ENCODE measurements around the gene RPP40. TPM values are rescaled to one million over a fixed set of nuclear protein-coding genes. Genes with fewer than 3 reads are reported as not detected.

RPP40 gene
- total RNA-seq, 4 donors from 2014 or later, result 5.0 to 14.2 (median 8.5) TPM

DNA sequence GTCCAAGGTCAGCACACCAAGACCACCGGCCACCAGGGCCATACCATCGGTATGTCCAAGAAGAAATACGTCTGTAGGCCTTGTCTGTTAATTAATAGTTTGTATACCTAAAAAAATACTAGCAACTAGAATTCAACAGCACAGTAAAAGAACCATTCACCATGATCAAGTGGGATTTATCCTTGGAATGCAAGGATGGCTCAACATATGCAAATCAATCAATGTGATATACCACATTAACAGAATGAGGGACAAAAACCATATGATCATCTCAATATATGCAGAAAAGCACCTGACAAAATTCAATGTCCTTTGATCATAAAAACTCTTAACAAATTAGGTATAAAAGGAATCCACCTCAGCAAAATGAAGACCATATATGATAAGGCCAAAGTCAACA lies 24.4 kb downstream of the RPP40 start:
- TF ChIP-seq, protein P1, sequence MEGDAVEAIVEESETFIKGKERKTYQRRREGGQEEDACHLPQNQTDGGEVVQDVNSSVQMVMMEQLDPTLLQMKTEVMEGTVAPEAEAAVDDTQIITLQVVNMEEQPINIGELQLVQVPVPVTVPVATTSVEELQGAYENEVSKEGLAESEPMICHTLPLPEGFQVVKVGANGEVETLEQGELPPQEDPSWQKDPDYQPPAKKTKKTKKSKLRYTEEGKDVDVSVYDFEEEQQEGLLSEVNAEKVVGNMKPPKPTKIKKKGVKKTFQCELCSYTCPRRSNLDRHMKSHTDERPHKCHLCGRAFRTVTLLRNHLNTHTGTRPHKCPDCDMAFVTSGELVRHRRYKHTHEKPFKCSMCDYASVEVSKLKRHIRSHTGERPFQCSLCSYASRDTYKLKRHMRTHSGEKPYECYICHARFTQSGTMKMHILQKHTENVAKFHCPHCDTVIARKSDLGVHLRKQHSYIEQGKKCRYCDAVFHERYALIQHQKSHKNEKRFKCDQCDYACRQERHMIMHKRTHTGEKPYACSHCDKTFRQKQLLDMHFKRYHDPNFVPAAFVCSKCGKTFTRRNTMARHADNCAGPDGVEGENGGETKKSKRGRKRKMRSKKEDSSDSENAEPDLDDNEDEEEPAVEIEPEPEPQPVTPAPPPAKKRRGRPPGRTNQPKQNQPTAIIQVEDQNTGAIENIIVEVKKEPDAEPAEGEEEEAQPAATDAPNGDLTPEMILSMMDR (IDR thresholded peaks at IDR 0.05), result no peak
- no peak for TF ChIP-seq POLR2A (IDR thresholded peaks at IDR 0.05)
- intact Hi-C loops (cut with DNase I), result no loop called here
- no peaks in the 10 kb centered on the region for H3K27me3 ChIP-seq
- H3K4me3 ChIP-seq (replicated peaks in 1 of 3), result no peak overlapping the region
- no peaks in the 10 kb centered on the region for H3K4me1 ChIP-seq
- no peak for DNase-seq
- WGBS, 2 donors, result 63 to 66% methylated on average over 3 of the region's 3 CpGs
- no peak overlapping the region for H3K27ac ChIP-seq
- no peaks in the 10 kb centered on the region for H3K9me3 ChIP-seq
- no peaks in the 10 kb centered on the region for H3K36me3 ChIP-seq

DNA sequence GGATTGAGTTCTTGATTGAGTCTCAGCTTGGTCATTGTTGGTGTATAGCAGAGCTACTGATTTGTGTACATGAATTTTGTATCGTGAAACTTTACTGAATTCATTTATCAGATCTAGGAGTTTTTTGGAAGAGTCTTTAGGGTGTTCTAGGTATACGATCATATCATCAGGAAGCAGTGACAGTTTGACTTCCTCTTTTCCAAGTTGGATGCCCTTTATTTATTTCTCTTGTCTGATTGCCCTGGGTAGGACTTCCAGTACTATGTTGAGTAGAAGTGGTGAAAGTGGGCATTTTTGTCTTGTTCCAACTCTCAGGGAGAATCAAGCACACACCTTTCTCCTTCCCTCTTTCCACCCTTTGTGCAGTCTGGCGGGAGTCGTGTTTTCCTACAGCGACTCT lies 26.4 kb downstream of the RPP40 start:
- intact Hi-C loops (cut with DNase I), result no loop called here
- H3K9me3 ChIP-seq, result no peaks in the 10 kb centered on the region
- no peak for DNase-seq
- H3K4me1 ChIP-seq, result no peaks in the 10 kb centered on the region
- H3K27ac ChIP-seq, result no peak overlapping the region
- H3K36me3 ChIP-seq, result no peaks in the 10 kb centered on the region
- TF ChIP-seq, protein P1 (IDR thresholded peaks at IDR 0.05), result no peak
- no peak for TF ChIP-seq POLR2A (IDR thresholded peaks at IDR 0.05)
- H3K27me3 ChIP-seq, result no peaks in the 10 kb centered on the region
- WGBS, 2 donors, result 70 to 76% methylated on average over 5 of the region's 5 CpGs
- no peak overlapping the region for H3K4me3 ChIP-seq (replicated peaks in 1 of 3)

DNA sequence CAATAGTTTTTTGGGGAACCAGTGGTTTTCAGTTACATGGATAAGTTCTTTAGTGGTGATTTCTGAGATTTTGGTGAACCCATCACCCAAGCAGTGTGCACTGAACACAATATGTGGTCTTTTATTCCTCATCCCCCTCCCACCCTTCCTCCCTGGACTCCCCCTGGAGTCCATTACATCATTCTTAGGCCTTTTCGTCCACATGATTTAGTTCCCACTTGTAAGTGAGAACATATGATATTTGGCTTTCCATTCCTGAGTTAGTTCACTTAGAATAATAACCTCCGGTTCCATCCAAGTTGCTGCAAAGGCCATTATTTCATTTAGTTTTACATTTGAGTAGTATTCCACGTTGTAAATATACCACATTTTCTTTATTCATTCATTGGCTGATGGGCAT lies 28.3 kb downstream of the RPP40 start:
- Histone ChIP-seq H3K9me3 (no peaks in the 10 kb centered on the region), H3K36me3 (no peaks in the 10 kb centered on the region), H3K4me1 (no peaks in the 10 kb centered on the region), H3K27me3 (no peaks in the 10 kb centered on the region), H3K4me3 (replicated peaks in 1 of 3) (no peak overlapping the region), H3K27ac (no peak overlapping the region)
- TF ChIP-seq POLR2A (IDR thresholded peaks at IDR 0.05), result no peak
- TF ChIP-seq, protein P1 (IDR thresholded peaks at IDR 0.05), result no peak
- 72 to 79% methylated on average over 3 of the region's 3 CpGs for WGBS, 2 donors
- DNase-seq, result no peak
- intact Hi-C loops (cut with DNase I), result no loop called here

DNA sequence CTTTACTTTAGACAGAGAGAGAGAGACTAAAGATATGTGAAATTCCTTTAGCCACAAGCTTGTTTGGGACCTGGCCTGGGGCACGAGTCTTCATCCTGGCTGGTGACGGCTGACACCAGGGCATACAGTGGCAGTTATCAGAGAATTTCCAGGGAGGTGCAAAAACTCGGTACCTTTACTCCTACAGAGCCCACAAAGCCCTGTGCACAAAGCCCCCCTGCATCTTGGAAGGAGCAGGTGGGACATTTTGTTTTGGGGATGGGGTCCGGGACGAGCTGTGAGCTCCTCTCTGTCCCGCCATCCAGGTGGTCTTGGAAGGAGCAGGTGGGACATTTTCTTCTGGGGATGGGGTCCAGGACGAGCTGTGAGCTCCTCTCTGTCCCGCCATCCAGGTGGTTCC lies 28.9 kb downstream of the RPP40 start:
- DNase-seq, result no peak
- TF ChIP-seq, protein P1 (IDR thresholded peaks at IDR 0.05), result no peak
- no peak for TF ChIP-seq POLR2A (IDR thresholded peaks at IDR 0.05)
- H3K27me3 ChIP-seq, result no peaks in the 10 kb centered on the region
- intact Hi-C loops (cut with DNase I), result no loop called here
- H3K4me1 ChIP-seq, result no peaks in the 10 kb centered on the region
- no peak overlapping the region for H3K4me3 ChIP-seq (replicated peaks in 1 of 3)
- H3K36me3 ChIP-seq, result no peaks in the 10 kb centered on the region
- H3K27ac ChIP-seq, result no peak overlapping the region
- H3K9me3 ChIP-seq, result no peaks in the 10 kb centered on the region
- WGBS, 2 donors, result 78 to 92% methylated on average over 8 of the region's 8 CpGs

DNA sequence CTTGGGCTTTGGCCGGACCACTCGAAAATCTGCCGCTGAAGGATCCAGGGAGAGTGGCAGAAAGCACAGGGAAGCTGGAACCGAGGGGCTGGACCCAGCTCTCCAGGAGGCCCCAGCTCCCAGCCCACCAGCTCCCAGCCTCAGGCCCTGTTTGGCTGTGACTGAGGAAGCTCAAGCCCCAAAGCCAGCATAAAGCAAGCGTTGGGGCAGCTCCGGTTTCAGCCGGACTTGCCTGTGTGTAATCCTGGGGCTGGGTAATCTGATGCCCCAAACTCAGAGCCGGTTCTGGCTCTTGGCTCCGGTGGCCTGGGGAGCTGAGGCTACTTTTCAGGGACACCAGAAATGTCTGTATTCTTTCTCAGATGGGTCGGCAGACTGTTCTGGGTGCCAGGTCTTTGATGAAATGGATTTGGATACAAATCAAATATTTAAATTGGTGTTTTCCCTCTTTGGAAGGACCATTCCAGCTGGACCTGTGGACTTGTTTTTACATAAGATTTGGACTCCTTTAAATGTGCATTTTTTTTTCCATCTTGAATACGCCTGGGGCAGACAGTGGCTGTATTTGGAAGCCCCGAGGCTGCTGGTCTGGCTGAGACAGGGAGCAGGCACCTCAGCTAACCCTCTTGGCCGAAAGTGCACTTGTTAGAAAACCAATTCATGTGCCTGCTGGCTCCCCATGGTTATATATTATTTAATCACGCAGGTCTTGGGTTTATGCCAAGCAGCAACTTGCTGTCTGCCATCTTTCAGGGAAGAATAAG lies 29.7 kb downstream of the RPP40 start:
- Histone ChIP-seq H3K4me1 (no peaks in the 10 kb centered on the region), H3K4me3 (replicated peaks in 1 of 3) (no peak overlapping the region), H3K27ac (no peak overlapping the region), H3K9me3 (no peaks in the 10 kb centered on the region), H3K27me3 (no peaks in the 10 kb centered on the region), H3K36me3 (no peaks in the 10 kb centered on the region)
- 25 to 33% methylated on average over 9 to 13 of the region's 14 CpGs for WGBS, 2 donors
- TF ChIP-seq, protein P1 (IDR thresholded peaks at IDR 0.05), result no peak
- TF ChIP-seq POLR2A (IDR thresholded peaks at IDR 0.05), result no peak
- DNase-seq, result peak; percentile 13 to 26
- intact Hi-C loops (cut with DNase I), result no loop called here
